HG03571 (cell line): ENCODE data around the gene CALN1.
"Not testable (repeated sequence)": the region's sequence is repeated elsewhere in the genome, so short reads cannot be mapped to it uniquely, and the experiment has no call there.

Experiments
- ATAC-seq: cut with Tn5 transposase; IDR thresholded peaks from one replicate; pipeline ENCODE4 v1.9.1; 2021; ENCODE audit not compliant: unreplicated experiment

CALN1 gene

DNA sequence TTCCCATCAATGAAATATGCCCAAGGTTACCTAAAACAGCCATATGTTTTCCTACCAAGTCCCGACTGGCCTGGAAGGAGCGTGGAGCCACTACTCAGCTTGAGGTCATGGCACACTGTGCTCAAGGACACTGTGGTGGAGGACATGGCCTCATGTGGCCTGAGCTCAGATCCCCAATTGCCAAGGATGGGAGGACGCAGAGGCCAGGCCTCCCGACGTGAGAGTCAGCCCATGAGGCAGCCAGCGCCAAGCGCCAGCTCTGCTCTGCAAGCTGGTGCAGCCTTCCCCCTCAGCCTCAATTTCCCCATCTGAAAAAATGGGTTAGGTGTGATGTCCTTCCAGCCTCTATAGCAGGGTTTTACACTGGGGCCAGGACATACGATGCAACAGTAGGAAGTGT, 302.6 kb downstream of the CALN1 start:
- no peak for ATAC-seq

DNA sequence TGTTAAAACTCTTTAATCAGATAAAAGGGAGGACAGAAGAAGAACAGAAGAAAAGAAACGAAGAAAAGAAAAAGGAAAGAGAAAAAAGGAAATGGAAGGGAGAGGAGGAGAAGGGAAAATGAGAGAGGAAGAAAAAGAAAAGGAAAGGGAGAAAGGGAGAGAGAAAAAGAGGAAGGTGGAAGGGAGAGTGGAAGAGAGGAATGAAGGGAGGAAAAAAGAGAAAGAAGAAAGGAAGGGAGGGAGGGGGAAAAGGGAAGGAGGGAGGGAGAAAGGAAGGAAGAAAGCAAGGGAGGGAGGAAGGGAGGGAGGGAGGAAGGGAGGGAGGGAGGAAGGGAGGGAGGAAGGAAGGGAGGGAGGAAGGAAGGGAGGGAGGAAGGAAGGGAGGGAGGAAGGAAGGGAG, 305.7 kb downstream of the CALN1 start:
- no peak for ATAC-seq

DNA sequence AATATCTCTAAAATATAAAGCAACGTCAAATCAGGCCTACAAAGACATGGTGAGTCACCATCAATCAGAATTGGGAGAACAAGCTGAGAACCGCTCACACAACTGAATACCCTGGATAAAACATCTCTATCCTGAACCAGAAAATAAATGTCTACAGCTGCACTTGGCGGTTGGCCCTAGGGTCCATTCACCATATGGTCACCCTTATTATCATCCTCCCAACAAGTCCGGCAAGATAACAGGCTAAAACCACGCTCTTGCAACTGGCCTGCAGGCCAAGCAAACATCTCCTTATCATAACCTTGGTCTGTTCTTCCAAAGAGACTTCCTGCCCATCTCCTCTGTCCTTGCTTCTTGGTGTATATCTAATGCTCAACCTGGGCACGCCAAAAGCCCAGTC, 310.7 kb downstream of the CALN1 start:
- ATAC-seq = no peak

DNA sequence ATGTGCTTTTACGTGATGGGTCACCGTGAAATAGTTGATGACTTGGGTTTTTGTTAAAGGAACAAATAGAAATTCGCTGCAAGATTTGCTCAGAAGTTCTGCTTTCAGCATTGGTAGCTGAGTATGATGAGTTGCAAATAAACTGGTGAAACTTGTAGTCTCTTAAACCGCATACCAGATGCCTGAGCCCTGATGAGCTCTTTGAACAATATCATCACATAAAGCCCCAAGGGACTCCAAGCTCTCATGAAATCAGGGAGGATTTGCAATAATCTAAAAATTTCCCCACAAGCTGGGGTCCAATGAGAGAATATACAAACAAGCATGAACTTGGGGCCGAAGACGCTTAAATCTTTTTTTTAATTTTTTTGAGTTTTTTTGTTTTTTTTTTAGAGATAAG, 312.4 kb downstream of the CALN1 start:
- ATAC-seq = no peak

DNA sequence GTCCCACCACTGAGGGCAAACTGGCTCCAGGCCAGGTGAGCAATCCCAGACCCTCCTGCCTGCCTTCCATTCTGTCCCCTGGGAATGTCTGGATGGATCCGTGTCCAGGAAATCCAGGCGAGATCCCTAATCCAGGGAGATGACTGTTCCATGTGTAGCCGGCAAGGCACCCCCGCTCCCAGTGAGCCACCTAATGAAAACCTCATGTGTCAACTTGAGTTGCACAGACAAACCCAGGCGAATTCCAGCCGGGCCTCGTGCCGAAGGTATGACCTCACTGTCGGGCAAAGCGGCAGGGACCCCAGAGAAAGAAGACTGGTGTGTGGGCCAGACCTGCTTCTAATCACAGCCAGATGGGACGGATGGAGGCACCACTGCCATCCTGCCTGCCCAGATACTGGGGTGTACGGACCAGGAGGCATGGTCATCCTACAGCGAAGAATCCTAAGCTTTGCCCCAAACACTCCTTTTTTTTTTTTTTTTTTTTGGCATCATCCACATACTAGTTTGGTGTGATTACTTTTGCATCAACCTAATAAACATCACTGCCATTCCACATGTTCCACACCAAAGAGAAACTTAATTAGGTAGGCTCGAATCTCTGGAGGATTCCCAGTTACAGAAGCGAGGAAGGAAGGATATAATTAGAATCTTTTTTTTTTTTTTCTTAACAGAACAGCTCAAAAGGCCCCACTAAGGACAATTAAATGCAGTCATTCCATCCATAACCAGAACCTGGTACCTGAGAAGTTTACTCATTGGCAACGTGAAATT, 313.1 kb downstream of the CALN1 start:
- no peak for ATAC-seq

DNA sequence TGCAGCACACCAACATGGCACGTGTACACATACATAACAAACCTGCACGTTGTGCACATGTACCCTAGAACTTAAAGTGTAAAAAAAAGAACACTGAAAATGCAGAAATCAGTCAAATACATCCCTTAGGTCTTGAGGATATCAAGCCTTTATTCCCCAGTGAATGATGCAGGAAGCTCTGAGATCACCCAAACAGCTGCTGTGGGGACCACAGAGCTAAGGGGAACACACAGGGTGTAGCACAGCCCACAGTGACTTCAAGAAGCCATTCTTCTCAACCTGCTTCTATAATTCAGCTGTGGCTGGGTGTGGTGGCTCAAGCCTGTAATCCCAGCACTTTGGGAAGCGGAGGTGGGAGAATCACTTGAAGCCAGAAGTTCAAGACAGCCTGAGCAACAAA, 314.9 kb downstream of the CALN1 start:
- no peak for ATAC-seq

DNA sequence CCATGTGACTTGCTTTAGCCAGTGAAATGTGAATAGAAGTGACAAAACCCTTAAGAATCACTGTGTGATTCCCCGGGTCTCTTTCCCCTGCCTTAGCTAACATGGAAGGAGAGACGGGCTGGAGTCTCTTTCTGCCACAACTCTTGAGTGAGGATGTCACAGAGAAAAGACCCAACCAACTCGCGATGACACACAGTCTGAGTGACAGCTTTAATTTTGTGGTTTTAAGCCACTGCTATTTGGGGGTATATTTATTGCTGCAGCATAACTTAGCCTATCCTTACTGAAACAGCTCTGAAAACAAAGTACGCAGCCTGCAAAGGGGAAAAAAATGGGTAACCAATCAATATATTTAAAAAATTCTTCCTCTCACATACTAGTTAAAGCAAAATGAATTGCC, 319.4 kb downstream of the CALN1 start:
- ATAC-seq = no peak

DNA sequence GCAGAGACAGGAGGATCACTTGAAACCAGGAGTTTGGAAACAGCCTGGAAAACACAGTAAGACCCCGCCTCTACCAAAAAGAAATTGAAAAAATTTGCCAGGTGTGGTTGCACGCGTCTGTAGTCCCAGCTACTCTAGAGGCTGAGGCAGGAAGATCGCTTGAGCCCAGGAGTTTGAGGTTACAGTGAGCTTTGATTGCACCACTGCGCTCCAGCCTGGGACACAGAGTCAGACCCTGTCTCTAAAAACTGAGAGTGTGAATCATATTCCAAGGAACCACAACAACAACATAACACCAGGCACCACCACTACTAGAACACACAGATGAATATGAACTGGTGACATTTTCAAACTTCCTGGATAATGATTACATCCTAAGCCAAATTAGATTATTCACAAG, 324.2 kb downstream of the CALN1 start:
- no peak for ATAC-seq

DNA sequence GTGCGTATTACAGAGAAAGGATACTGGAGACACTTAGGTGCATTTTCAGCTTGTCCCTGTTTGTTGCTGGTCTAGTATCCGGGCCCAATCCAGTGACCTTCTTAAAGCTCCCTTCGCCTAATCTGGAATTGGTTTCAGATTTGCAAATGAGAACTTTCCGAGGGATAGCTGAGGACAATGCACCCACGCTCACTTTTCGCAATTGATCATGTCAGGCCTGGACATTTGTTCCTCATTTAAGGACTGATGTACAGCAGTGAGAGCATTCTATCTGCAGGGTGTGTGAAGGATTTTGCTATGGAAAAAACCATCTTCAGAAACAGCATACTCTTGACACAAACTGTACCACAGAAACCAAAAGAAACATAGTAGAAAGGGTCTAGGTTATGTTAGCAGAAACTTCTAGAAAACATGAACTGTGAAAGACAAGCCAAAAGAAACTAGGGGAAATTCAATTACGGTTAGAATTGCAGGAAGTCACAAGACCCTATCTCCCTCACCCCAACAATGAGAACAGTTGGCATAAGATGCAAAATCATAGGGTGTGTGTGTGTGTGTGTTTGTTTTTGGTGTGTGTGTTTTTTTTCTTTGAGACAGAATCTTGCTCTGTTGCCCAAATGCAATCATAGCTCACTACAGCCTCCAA, 331.1 kb downstream of the CALN1 start:
- no peak for ATAC-seq

DNA sequence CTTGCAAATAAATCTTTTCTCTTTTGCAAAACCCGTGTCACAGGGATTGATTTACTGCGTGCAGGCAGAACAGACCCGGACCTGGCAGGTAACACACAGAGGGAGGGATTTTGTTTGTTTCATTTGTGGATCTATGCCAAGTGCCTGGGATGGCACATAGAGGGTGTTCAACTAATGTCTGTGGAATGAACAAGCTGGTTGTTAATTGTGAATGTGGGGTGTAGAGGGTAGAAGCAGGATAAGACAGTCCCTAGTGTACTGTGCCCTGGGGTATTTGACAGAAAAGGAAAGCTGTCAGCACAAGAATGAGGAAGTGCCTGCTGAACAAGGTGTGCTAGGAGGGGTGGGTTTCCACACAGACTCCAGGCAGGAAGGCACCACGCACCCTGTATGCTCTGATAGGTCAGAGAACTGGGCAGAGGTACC, 331.8 kb downstream of the CALN1 start:
- ATAC-seq = no peak

DNA sequence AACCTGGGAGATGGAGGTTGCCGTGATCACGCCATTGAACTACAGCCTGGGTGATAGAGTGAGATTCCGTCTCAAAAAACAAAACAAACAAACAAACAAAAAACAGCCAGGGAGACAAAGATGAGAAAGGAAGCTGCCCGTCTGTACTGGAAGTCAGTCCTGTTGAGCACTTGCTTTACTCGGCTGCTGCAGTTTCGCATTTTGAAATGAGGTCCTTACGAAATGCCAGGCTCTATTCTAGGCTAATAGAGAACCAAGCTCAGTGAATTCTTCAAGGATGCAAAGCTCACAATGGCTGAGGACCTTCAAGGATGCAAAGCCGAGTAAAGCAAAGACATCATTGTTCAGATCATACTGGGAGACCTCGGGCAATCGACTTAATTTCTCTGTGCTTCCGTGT, 333.3 kb downstream of the CALN1 start:
- no peak for ATAC-seq

DNA sequence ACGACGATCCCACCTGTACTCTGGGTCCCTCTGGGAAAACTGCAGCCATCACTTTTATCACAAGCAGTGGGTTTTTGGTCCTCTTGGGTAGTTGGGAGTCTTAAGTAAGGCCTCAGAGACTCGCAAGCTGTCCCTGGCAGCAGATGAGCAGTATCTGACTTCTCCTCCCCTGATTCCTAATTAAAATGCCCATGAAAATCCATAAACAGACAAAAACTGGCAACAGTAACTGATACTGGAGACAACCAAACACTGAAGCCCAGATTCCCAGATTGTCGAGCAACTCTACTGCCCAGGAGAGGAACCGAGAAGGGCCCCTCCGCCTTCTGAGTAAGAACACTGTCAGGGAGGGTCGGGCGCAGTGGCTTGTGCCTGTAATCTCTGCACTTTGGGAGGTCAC, 333.8 kb downstream of the CALN1 start:
- ATAC-seq = no peak

DNA sequence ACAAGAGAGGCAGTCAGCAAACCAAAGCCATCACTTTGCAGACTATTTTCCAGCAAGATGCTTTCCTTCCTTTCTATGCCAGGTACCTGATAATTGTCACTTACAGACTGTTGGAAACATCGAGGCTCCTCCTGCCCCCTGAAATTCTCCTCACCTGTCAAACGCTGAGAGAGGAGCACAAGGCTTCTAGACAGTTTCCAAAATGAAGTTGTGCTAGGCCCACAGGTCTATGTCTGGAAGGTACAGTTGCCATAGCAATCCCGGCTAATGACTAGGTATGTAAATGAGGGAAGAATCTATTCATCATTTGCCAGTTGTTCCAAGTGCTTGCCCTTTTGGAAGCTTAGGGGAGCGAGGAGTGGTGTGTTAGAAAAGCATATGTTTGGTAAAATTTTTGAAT, 334.4 kb downstream of the CALN1 start:
- ATAC-seq = no peak

DNA sequence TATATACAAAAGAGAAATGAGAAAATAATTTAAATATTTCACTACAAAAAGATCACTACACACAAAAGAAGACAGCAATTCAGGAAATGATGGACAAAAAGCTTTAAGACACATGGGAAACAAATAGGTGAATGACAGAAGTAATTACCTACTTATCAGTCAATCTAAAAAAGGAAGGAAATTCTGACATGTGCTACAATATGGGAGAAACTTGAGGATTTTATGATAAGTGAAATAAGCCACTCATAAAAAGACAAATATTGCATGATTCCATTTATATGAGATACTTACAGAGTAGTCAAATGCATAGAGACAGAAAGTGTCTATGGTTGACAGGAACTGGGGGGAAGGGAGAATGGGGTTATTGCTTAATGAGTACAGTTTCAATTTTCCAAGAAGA, 339.2 kb downstream of the CALN1 start:
- ATAC-seq = no peak

DNA sequence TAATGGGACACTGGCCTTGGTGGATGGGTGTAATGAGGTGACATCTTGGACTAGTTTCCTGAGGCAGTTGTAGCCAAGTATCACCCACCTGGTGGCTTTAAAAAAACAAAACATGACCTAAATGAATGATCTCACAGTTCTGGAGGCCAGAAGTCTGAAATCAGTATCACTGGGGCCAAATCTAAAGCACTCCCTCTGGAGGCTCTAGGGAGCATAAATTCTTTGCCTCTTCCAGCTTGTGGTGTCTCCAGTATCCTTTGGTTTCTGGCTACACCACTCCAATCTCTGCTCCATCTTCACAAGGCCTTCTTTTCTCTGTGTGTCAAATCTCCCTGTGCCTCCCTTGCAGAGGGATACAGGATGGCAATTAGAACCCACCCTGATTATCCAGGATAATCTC, 342.9 kb downstream of the CALN1 start:
- ATAC-seq = no peak

DNA sequence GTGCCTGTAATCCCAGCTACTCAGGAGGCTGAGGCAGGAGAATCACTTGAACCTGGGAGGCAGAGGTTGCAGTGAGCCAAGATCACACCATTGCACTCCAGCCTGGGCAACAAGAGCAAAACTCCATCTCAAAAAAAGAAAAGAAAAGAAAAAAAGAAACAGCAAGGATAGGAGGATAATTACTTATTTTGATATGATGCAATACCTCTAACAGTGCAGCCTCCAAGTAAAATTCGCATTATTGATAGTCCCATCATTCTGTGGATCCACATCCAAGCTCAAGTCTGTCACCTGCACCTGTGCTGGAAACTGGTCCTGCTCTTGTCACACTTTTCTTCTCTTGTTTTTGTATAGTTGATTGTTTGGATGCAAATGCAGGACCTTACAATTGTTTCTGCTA, 346.4 kb downstream of the CALN1 start:
- not testable (repeated sequence) for ATAC-seq

DNA sequence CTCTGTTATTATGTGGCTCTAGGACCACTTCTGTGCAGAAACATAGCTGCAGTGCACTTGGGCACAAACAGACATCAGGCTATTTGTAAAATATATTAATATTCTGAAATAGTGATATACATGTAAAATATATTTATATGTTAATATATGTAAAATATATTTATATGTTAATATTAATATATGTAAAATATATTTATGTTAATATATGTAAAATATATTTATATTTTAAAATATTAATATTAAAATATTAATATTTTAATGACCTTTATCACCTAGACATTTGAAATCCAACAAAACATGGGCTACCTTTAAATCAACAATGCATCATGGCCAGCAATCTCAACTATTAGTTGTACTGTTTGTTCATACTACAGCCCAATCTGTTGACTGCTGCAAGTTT, 347.2 kb downstream of the CALN1 start:
- no peak for ATAC-seq

DNA sequence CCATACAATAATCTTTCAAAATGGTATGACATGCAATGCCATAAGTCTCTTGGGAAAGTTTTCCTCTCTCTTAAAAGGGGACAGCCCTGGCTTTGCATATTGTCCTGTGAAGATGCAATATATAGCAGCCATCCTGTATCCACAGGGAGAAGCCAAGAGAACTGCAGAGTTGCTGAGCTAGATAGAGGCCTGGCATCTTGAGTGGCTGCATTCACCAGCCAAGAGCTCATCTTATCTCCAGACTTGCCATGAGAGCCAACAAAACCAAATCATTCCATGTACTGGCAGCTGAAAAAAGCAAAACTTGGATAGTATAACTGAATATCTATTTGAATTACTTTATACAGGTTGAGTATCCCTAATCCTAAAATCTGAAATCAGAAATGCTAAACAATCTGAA, 348.8 kb downstream of the CALN1 start:
- ATAC-seq = no peak

DNA sequence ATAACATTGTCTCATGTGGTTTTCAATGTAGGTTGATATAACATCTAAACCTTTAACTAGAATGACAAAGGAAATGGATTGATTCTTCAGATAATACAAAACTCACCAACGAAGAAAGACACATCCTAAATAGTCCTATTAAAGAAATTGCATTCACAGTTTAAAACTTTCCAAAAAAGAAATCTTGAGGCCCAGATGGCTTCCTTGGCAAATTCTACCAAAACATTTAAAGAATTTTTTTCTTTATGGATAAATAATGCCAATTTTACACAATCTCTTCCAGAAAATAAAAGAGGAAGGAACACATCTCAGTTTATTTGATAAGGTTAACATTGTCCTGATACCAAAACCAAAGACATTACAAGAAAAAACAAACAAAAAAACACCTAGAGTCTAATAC, 349.5 kb downstream of the CALN1 start:
- no peak for ATAC-seq

DNA sequence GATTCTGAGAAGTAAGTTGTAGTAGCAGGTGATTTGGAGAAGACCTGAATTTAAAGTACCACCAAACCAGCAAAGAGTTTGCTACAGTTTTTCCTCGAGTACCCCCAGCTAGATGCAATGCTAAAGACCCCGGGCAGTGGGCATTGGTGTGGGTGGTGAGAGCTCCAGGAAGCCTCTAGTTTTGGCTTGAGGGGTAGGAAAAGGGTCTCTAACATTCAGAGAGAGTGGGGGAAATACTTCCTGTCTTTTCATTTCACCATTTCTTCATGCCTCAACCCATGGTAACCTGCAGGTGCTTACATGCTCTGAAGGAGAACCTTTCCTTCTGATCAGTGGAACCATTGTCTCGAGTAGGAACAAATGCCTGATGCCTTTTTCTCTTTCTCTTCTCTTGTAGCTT, 352.2 kb downstream of the CALN1 start:
- ATAC-seq = no peak

DNA sequence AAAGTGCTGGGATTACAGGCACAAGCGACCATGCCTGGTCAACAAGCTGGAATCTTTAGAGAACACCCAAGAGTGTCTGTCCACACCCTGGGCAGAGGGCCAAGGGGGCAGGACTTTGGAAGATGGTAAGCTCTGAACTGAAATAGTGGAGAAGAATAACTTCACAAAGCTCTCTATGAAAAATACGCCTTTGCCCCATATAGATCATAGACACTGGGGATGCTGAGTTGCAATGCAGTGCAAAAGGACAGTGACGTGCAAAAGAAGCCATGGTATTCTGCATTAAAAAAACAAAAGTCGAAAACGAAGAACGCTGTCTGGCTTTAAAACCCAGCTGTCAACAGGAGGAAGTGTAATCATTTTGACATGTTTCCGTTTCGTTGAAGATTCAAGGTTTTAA, 353.6 kb downstream of the CALN1 start:
- ATAC-seq = no peak

DNA sequence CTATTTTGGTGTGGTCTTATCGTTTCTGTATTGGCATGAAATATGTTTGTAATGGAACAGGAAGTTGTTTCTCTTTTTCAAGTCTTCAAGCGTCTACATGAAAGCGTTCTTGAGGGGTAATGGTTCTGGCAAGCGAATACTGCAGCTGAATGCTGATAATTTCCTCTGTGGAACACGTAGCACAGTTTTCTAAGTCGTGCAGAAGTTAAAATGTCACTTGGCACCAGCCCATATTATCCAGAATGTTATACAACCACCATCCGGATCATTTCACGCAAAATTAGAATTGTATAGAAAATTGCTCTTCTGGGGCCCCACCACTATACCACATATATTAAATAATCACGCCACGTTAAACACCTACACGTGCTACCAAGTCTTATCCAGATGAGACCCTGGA, 354.3 kb downstream of the CALN1 start:
- ATAC-seq = no peak

DNA sequence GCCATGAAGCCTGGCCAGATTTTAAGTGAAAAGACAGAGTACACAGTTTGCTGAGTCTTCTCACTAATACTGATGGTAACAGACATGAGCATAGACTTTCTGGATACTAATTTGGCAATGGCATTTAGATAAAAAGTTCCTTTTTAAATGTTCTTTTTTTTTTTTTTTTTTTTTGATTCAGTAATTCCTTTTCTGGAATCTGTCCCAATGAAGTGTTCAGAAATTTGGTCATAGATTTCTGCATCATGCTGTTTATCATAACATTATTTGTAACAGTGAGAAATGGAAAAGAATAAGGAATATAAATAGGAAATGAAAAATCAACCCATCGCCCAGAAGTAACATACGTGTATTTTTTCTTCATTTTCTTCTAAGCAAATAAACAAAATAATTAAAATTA, 354.9 kb downstream of the CALN1 start:
- no peak for ATAC-seq
